Retinal pigment epithelial cell (primary cell): ENCODE measurements around the gene SAT2.
"Not testable (repeated sequence)": the region's sequence is repeated elsewhere in the genome, so short reads cannot be mapped to it uniquely, and the experiment has no call there.

ENCODE experiments used
- DNase-seq: peaks from one replicate; pipeline ENCODE4 v3.0.0-alpha.2; 2010; ENCODE audit warnings: low read depth
- H3K4me3 ChIP-seq: 2 replicates; pipeline ENCODE4 v1.5.1; 2011; ENCODE audit warnings: mild to moderate bottlenecking, low read length, control low read depth, moderate library complexity
- CTCF ChIP-seq: conservative IDR thresholded peaks from 2 replicates; pipeline ENCODE4 v1.5.1; 2011; ENCODE audit warnings: low read depth, low read length, control low read depth, inconsistent platforms

Gene SAT2

GRCh38 chr17:7626307-7626706 is 1.3 kb downstream of the SAT2 start:
- TF ChIP-seq CTCF, result no peak
- DNase-seq, result no peak
- H3K4me3 ChIP-seq, result no peak overlapping the region

- not testable (repeated sequence) for H3K4me3 ChIP-seq, DNase-seq
These were observed 1.9 kb downstream of the SAT2 start for GRCh38 chr17:7625749-7626148.

DNA sequence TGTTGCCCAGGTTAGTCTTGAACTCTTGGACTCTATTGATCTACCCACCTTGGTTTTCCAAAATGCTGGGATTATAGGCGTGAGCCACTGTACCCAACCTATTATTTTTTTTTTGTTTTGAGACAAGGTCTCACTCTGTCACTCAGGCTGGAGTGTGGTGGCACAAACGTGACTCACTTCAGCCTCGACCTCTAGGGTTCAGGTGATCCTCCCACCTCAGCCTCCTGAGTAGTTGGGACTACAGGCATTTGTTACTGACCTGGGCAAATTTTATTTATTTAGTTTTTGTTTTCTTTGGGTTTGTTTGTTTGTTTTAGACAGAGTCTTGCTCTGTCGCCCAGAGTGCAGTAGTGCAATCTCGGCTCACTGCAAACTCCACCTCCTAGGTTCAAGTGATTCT is 4.0 kb downstream of the SAT2 start:
- no peak for TF ChIP-seq CTCF
- DNase-seq, result no peak
- no peak overlapping the region for H3K4me3 ChIP-seq

- no peak for DNase-seq
- TF ChIP-seq CTCF, result no peak
- no peak overlapping the region for H3K4me3 ChIP-seq
These were observed 6.8 kb downstream of the SAT2 start for GRCh38 chr17:7620835-7621234.

GRCh38 chr17:7618608-7619007 is 9.0 kb downstream of the SAT2 start:
- DNase-seq, result no peak
- no peak for TF ChIP-seq CTCF
- H3K4me3 ChIP-seq, result no peak overlapping the region

DNA sequence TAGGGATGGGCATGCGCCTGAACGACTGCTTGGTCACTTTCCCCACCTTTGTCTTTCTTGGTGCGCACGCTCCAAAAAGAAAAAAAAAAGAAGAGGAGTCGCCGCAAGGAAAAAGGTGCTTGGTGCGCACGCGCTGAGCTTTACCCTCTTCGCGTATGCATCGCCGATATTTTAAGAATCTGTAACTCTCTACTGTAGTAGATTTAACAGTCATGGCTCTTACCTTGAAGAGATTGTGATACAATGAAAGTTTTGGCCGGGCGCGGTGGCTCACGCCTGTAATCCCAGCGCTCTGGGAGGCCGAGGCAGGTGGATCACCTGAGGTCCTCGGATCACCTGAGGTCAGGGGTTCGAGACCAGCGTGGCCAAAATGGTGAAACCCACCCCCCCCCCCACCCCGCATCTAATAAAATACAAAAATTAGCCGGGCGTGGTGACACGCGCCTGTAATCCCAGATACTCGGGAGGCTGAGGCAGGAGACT is 12.3 kb downstream of the SAT2 start:
- peak overlapping the region; percentile 47 for H3K4me3 ChIP-seq
- no peak for TF ChIP-seq CTCF
- no peak for DNase-seq

GRCh38 chr17:7614425-7615264 is 13.0 kb downstream of the SAT2 start, which contains the start of gene FXR2:
Gene FXR2, minus strand, starts transcription at chr17:7614897. Its CDS starts 365 bp downstream, at chr17:7614532.
- peak; percentile 99 for DNase-seq
- H3K4me3 ChIP-seq, result peak within 1 kb of the TSS; percentile 87
- peak; percentile 72 for TF ChIP-seq CTCF
